ENCODE data around the gene AFF3.

AFF3 gene

DNA sequence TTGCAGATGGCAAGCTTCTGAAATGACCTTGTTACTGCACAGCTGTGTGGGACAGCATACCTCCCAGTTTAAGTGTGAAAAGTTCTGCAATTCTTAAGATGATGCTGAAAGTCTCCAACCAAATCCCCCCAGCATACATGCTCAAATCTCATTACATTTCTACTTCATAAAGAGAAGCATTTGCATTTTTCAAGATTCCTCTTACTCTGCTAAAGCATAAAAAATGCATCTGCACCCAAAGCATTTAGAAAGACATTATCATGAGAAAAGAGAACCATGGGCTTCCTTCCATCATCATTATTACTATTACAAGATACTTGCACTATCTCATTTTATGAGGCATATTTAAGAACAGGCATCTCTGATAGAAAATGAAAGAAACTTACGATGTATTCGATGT is 415.7 kb downstream of the AFF3 start:
- no peak for DNase-seq

DNA sequence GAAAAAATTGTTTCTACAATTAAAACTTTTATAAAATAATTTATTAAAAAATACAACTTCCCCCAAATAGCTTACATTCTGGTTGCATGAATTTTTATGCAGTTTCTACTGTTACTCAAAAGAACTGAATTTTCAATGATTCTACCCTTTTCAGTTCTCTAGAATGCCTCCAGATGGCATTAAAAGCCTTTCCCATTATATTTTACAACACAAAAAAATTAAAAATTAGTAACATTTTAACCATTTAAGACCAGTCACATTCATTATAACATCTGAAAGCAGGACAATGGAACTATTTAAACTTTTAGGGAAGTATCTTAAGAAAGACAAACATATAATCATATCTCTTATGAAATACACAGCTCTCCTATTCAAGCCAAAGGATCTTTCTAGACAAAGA is 416.6 kb downstream of the AFF3 start:
- no peak for DNase-seq

- no peak for DNase-seq
Observed at GRCh38 chr2:99722476-99722875, 419.9 kb downstream of the AFF3 start.

DNA sequence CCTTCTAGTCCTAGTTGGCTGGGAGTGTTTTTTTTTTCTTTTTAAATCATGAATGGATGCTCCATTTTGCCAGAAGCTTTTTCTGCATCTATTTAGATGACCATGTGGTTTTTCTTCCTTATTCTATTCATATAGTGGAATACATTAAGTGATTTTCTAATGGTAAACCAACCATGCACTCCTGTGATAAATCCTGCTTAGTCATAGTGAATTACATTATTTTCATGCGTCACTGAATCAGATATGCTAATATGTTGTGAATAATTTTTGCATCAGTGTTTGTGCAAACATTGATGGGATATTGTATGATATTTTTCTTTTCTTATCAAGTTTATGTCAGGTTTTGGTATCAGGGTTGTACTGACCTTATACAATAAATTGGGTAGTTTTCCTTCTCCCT is 423.3 kb downstream of the AFF3 start:
- DNase-seq: no peak

DNA sequence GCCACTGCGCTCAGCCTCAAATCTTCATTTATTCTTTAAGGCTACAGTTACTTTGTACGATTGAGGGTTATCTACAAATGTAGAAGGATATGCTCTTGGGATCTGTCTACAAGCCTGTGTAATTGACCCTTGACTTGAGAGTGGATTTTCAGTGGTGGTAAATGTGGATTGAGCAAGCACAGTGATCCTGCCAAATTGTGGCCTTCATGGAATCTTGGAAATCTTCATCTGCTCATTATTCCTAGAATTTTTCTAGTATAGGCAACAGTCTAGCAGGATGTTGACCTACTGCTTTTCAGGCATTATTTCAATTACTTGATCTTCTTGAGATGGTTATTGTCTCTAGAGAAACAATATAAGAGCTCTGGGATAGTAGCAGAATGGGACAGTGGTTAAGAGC is 426.4 kb downstream of the AFF3 start:
- DNase-seq: no peak

- no peak for DNase-seq
Observed at GRCh38 chr2:99714349-99714748, 428.0 kb downstream of the AFF3 start.

GRCh38 chr2:99711144-99711543 is 431.2 kb downstream of the AFF3 start:
- no peak for DNase-seq

DNA sequence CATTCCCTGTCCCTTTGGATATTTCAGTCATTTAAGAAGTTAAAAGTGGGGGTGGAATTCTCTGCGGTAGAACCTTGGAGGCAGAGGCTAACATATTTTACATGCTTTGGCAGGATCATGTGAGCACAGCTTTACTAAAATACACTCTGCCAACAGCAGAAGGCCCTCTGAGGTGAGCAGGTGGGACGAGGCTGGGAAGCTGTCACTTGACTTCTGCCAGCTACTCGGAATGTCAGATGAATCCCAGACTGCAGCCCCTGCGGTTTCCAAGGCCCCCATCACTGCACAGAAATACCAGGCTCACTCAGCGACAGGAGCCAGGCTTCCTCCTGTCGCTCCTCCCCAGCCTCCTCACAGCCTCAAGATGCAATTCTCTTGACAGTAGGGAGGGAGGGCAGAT is 431.7 kb downstream of the AFF3 start:
- no peak for DNase-seq

- DNase-seq: no peak
Observed at GRCh38 chr2:99709229-99709628, 433.2 kb downstream of the AFF3 start.

DNA sequence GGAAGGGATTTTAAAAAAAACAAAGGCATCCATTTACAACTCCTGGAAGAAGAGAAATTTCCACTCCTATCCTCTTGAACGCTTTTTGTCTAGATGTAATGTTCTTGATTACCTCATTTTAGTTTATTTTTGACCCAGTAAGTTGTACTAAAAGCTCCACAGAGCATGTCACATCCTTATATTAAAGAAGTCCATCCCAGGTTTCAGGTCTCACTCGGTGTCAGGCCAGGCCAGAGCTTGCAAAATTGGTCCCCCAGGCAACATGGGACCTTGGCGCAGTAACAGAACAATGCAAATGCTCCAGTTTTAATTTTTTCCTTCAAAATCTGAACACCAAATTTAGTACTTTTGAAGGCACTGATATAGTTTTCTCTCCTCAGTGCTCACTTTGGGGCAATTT is 434.2 kb downstream of the AFF3 start:
- DNase-seq: no peak

GRCh38 chr2:99707592-99707991 is 434.8 kb downstream of the AFF3 start:
- no peak for DNase-seq

DNA sequence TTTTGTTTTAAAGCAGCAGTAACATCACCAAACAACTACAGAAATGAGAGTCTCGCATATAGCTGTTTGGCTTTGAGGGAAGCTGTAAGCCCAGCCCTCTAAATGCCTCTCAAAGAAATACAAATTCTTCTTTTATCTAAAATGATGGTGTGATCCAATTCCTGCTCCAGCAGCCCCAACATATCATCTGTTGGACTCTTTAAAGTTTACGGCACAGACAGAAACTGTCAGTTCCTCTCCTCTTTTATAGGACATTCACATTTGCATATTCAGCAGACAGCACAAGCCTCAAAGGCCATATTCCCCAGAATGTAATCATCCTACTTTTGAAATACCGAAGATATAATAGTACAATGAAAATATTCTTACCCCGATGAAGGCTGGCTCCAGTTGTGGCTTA is 435.7 kb downstream of the AFF3 start:
- no peak for DNase-seq

DNA sequence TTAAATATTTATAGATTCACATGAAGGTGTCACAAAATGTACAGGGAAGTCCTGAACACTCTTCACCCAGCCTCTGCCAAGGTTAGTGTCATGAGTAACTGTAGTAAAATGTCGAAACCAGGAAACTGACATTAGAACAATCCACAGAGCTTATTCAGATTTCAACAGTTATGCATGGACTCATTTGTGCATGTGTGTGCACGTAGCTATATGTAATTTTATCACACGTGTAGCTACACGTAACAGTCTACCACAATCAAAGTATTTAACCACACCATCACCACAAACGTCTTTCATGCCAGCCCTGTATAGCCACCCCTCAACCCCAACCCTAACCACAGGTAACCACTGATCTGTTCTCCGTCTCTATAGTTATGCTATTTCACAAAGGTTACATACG is 440.9 kb downstream of the AFF3 start:
- DNase-seq: no peak

DNA sequence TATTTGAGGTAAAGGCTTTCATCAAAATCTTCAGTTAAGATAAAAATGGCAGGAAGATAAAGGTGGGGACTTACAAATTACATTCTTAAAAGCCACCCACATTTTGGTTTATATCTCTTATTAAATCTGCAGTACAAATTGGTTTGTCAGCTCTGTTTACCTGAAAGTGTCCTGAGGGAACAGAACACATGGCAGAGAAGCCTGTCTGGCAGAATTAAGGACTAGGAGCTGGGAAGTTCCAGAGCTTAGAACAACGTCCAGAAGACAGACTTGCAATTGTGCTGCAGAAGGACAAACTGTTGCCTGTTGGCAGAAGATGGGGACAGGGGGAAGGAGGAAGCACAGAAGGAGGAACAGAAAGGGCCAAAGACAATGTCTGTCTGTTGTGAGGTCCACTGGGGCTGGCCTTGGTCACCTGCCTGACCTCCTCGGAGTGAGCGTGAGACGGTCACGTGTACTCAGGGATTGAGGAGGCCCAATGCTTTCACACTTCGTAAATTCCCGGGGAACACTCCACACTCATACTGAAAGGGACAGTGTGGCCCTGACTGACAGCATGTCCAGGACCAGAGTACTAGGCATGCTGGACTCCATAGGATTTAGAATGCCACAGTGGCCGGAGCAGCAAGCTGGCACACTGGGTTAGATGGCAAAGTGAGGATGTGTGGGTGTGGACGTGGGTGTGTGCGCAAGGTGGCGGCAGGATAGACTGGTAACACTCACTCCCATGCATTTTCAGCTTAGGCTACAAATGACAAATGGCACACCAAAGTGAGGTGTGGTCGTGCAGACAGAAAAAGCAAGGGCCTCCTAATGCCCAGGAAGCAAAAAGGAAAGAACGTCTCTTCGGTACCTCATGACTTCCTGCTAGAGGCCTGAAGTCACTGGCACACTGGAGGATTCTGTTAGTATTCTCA is 441.6 kb downstream of the AFF3 start:
- DNase-seq: no peak

DNA sequence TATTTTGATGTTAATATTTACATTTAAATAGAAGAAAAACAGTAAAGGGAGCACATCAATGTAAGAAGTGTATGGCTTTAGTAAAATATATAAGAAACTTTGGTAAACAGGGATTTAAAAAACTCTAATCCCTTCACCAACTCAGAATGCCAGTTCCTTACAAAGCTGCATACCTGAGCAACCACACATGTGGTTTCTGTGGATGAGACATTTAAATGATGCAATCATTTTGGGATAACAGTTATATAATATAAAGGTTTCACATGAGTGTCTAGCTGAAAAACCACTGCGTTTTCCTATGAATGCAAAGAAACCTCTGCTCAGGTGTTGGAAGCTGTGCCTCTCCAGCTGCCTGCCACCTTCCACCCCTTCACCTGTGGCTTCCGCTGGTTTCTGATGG is 443.5 kb downstream of the AFF3 start:
- no peak for DNase-seq

DNA sequence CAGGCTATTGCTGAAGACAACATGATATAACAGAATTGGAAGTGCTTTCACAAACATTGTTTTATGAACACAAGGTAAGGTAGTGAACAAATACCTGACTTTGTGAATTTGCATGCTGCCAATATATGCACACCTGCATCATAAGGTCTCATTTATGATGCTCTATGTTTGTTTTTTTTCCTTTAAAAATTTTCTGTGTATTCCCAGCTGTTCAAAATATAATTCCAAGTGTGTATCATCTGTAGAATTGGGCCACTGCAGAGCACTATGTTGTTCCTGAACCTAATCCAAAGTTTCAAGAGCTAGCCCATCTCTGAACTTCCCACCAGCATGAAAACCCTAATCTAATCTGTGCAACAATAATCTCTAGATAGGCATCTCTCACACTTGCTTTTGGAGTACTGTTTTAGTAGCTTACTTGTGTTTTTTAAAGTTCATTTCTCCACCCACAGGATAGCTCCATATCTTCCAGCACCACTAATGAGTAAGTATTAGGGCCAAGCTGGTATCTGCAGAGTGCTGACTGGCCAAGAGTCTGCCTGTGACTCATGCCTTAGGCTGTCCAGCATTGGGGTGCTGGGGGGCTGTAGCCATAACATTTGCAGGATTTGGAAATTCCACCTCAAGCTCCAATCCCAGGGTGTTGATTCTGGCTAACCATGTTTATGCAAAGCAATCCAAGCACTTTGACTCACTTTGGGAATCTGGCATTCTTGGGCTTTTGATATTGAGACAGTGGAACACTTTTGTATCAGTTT is 444.4 kb downstream of the AFF3 start:
- DNase-seq: no peak

DNA sequence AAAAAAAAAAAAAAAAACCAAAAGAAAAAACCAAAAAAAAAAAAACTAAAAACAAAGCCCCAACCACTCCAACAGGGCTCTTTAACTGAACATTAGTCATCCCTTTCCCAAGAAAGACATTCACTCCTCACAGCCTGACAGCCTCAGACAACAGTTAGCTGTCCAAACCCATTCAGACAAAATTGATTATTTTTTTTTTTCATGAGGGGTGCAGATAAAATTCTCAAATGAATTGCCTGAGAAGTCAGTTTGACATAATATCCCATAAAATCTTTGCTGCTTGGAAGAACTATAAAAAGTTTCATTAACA is 446.5 kb downstream of the AFF3 start:
- no peak for DNase-seq

DNA sequence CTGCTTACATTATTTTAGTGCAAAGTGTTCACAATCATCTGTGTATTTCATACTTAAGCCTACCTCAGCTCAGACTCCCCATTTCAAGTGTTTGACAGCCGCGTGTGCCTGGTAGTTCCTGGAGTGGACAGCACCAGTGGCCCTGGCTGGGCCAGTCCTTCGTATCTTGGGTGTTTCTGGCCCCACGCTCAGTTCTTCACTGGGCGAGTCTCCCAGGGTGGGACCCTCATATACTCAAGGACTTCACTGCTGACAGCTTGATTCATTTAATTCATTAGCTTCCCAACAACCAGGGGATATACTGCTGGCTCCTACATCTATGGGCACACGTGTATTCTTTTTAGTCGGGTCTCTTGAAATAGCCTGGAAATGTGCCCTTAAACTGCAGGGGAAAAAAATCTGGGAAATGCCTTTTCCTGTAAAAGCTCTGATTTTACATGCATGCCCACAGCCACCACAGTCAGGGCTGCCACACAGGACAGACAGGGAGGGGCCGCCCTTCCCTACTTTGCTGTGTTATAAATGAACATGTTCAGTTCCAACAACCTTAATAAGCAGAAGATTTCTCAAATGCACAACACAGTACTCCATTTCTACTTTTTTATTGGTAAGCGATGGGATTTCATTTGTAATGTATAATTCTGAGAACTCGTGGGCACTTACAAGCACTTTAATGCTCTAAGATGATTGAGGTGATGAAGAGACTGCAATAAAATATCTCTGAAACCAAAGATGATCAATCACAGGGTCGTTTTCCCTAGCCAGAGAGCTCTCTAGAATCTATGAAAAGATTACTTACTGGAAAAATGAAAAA is 447.1 kb downstream of the AFF3 start:
- DNase-seq: no peak

DNA sequence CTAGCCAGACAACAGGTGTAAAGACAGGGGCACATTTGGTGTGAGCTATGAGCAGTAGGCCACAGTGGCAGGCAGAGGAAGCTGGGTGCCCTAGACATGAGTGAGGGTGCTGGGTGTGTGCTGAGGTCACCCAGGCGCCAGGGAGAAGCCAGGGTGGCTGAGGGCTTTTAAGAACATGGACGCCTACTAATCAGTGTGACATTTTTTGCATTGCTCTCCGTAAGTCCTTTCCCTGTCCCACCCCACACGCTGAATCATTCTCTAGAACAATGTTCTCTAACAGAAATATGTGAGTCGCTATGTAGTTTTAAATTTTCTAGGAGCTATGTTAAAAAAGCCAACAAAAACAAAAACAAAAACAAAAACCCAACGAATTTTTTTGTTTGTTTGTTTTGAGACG is 448.1 kb downstream of the AFF3 start:
- no peak for DNase-seq

DNA sequence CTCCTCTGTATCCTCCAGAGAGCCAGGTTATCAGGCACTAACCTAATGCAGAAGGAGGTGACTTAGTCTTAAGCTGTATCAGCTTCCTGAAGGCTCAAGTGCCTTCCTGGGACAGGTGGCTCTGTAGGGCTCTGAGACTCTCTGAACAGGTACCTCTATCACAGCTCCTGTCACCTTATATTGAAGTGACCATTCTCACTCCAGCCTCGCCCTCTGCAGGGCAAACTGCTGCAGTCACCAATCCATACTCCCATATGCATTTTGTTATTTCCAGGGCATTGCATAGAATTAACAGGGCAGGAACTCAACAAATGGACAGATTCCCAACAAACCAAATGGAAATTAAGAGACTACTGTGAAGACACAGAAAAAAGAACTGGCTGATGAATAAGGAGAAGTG is 449.6 kb downstream of the AFF3 start:
- DNase-seq: no peak

GRCh38 chr2:99691926-99692325 is 450.5 kb downstream of the AFF3 start:
- no peak for DNase-seq

- DNase-seq: no peak
Observed at GRCh38 chr2:99689145-99689742, 453.1 kb downstream of the AFF3 start.

- DNase-seq: no peak
Observed at GRCh38 chr2:99688699-99689098, 453.7 kb downstream of the AFF3 start.
